HepG2 (cell line): Measurements from ENCODE around the gene MXI1. TPM values are rescaled to one million over a fixed set of nuclear protein-coding genes. Genes with fewer than 3 reads are reported as not detected.
A peak's percentile ranks its signal among the peaks of the same experiment; 100 is the strongest.

Experiments used
- BCLAF1 ChIP-seq: fragments of 450-650 bp; IDR thresholded peaks from 2 replicates; pipeline ENCODE4 v1.6.1; 2017; ENCODE audit warnings: mild to moderate bottlenecking
- DZIP1 ChIP-seq: sonication (generic); formaldehyde crosslinking; IDR thresholded peaks from 2 replicates; pipeline ENCODE4 v1.5.0; 2020; ENCODE audit warnings: mild to moderate bottlenecking, missing genetic modification reagents
- HDAC1 ChIP-seq: sonication (generic); formaldehyde crosslinking; IDR thresholded peaks from 2 replicates; pipeline ENCODE4 v1.5.1; 2020; ENCODE audit warnings: mild to moderate bottlenecking, missing genetic modification reagents
- HNF1B ChIP-seq: sonication (generic); formaldehyde crosslinking; IDR thresholded peaks from 2 replicates; pipeline ENCODE4 v1.5.1; 2020; ENCODE audit warnings: mild to moderate bottlenecking, moderate library complexity, missing genetic modification reagents
- HNRNPL ChIP-seq: fragments of 200-400 bp; formaldehyde crosslinking; IDR thresholded peaks from 2 replicates; pipeline ENCODE4 v1.6.1; 2017; ENCODE audit warnings: mild to moderate bottlenecking, low read depth, low read length
- IKZF4 ChIP-seq: sonication (generic); formaldehyde crosslinking; IDR thresholded peaks from 2 replicates; pipeline ENCODE4 v1.5.1; 2020; ENCODE audit warnings: borderline replicate concordance, mild to moderate bottlenecking, low read depth, missing genetic modification reagents; ENCODE audit errors: not compliant biosample characterization
- KLF6 ChIP-seq: IDR thresholded peaks from 2 replicates; pipeline ENCODE4 v1.8.0; 2016; ENCODE audit warnings: missing biosample characterization, missing genetic modification reagents
- MAX ChIP-seq: IDR thresholded peaks from 2 replicates; pipeline ENCODE4 v1.6.1; 2012; ENCODE audit warnings: inconsistent platforms
- MXI1 ChIP-seq: IDR thresholded peaks from 3 replicates; pipeline ENCODE4 v1.6.1; 2012; ENCODE audit warnings: low read depth, low read length, inconsistent platforms, borderline replicate concordance
- NRL ChIP-seq: sonication (generic); formaldehyde crosslinking; IDR thresholded peaks from 2 replicates; pipeline ENCODE4 v1.5.0; 2020; ENCODE audit warnings: missing genetic modification reagents, mild to moderate bottlenecking, moderate library complexity, borderline replicate concordance
- PCBP1 ChIP-seq: fragments of 200-400 bp; formaldehyde crosslinking; IDR thresholded peaks from 2 replicates; pipeline ENCODE4 v1.6.1; 2017; ENCODE audit warnings: mild to moderate bottlenecking, low read depth, low read length, borderline replicate concordance
- RAD51 ChIP-seq: fragments of 450-650 bp; IDR thresholded peaks from 2 replicates; pipeline ENCODE4 v1.6.1; 2016; ENCODE audit warnings: borderline replicate concordance
- SMAD1 ChIP-seq: sonication (generic); formaldehyde crosslinking; IDR thresholded peaks from 2 replicates; pipeline ENCODE4 v1.4.0; 2020; ENCODE audit warnings: missing genetic modification reagents, low read depth, mild to moderate bottlenecking, borderline replicate concordance
- ZBTB7B ChIP-seq: sonication (generic); formaldehyde crosslinking; IDR thresholded peaks from 2 replicates; pipeline ENCODE4 v1.4.0; 2020; ENCODE audit warnings: missing genetic modification reagents
- ZNF101 ChIP-seq: sonication (generic); formaldehyde crosslinking; IDR thresholded peaks from 2 replicates; pipeline ENCODE4 v1.4.0; 2020; ENCODE audit warnings: mild to moderate bottlenecking, low read depth, missing genetic modification reagents, borderline replicate concordance
- ZNF354B ChIP-seq: sonication (generic); formaldehyde crosslinking; IDR thresholded peaks from 2 replicates; pipeline ENCODE4 v1.8.0; 2022; ENCODE audit warnings: mild to moderate bottlenecking, missing genetic modification reagents
- ZNF558 ChIP-seq: sonication (generic); formaldehyde crosslinking; IDR thresholded peaks from 2 replicates; pipeline ENCODE4 v1.9.0; 2022; ENCODE audit warnings: mild to moderate bottlenecking, missing genetic modification reagents, borderline replicate concordance
- ZNF619 ChIP-seq: sonication (generic); formaldehyde crosslinking; IDR thresholded peaks from 2 replicates; pipeline ENCODE4 v1.4.0; 2020; ENCODE audit warnings: mild to moderate bottlenecking, missing genetic modification reagents
- ZNF761 ChIP-seq: sonication (generic); formaldehyde crosslinking; conservative IDR thresholded peaks from 2 replicates; pipeline ENCODE4 v1.4.0; 2020; ENCODE audit warnings: mild to moderate bottlenecking, missing genetic modification reagents
- ZNF775 ChIP-seq: sonication (generic); formaldehyde crosslinking; IDR thresholded peaks from 2 replicates; pipeline ENCODE4 v1.4.0; 2020; ENCODE audit warnings: missing genetic modification reagents, mild to moderate bottlenecking, moderate library complexity, borderline replicate concordance
- ZNF850 ChIP-seq: sonication (generic); formaldehyde crosslinking; conservative IDR thresholded peaks from 2 replicates; pipeline ENCODE4 v1.9.0; 2021; ENCODE audit warnings: mild to moderate bottlenecking, missing genetic modification reagents
- polyA plus RNA-seq, 8 experiments: library from polyadenylated mRNA; depleted of rRNA in 3 of 8; stranded (reverse) in 7 of 8; unstranded in 1 of 8; fragments of >200 nt; fragmentation: Illumina TruSeq in 4 of 8; extraction: Trizol in 4 of 8; gene quantifications; 2 replicates each; pipeline versions ENCODE4 v1.2.1 to v1.2.3, GENCODE V29; 2011 to 2016; ENCODE audit warnings: low read depth in 4 of 8, missing spikeins in 1 of 8, mixed read lengths in 1 of 8; ENCODE audit not compliant: insufficient read depth in 1 of 8
- total RNA-seq, 5 experiments: library from RNA; depleted of rRNA; stranded (reverse); fragments of >200 nt; fragmentation: Illumina TruSeq; extraction: Trizol; gene quantifications; 2 replicates each; pipeline ENCODE4 v1.2.3, GENCODE V29; 2016; ENCODE audit warnings: low read depth in 1 of 5

Gene MXI1
- total and polyA plus RNA-seq, 2 of the 13 experiments (the other 11 are each of a cell fraction or from before 2014, with no cell fraction given): 6.6 to 22.0 TPM

- TF ChIP-seq BCLAF1: no peak
- TF ChIP-seq MXI1: peak; percentile 28; the same call in 1 of the 3 replicates
- no peak for TF ChIP-seq ZNF558
- TF ChIP-seq KLF6 (CRISPR knock-in tag): peak; percentile 52; the same call in 1 of the 2 replicates
- 0 out of 2 replicates have a peak, but pooled peaks have one; percentile 4 for TF ChIP-seq DZIP1
- TF ChIP-seq IKZF4: no peak
- TF ChIP-seq ZNF101 (CRISPR knock-in tag): no peak
- 0 out of 2 replicates have a peak, but pooled peaks have one; percentile 49 for TF ChIP-seq HNF1B (CRISPR knock-in tag)
- TF ChIP-seq ZNF619 (CRISPR knock-in tag): no peak; the same call in 1 of the 2 replicates
- 0 out of 2 replicates have a peak, but pooled peaks have one; percentile 55 for TF ChIP-seq PCBP1
- 0 out of 2 replicates have a peak, but pooled peaks have one; percentile 70 for TF ChIP-seq ZNF354B (CRISPR knock-in tag)
- no peak for TF ChIP-seq RAD51
- TF ChIP-seq HNRNPL: 0 out of 2 replicates have a peak, but pooled peaks have one; percentile 29
- 0 out of 2 replicates have a peak, but pooled peaks have one; percentile 18 for TF ChIP-seq HDAC1 (CRISPR knock-in tag)
- 0 out of 2 replicates have a peak, but pooled peaks have one; percentile 8 for TF ChIP-seq SMAD1 (CRISPR knock-in tag)
- TF ChIP-seq ZNF775 (CRISPR knock-in tag): 0 out of 2 replicates have a peak, but pooled peaks have one; percentile 30
- 0 out of 2 replicates have a peak, but pooled peaks have one; percentile 82 for TF ChIP-seq ZNF850 (CRISPR knock-in tag)
- TF ChIP-seq ZNF761 (CRISPR knock-in tag): 0 out of 2 replicates have a peak, but pooled peaks have one; percentile 27
- no peak for TF ChIP-seq MAX
- TF ChIP-seq ZBTB7B (CRISPR knock-in tag): 0 out of 2 replicates have a peak, but pooled peaks have one; percentile 24
- TF ChIP-seq NRL (CRISPR knock-in tag): 0 out of 2 replicates have a peak, but pooled peaks have one; percentile 66
These were observed 2.7 kb downstream of the MXI1 start (continued) for GRCh38 chr10:110209926-110210673.
